Ecto neural progenitor cell (in vitro differentiated cells): Measurements from ENCODE around the gene OR8H3.
"Not testable (repeated sequence)": the region's sequence is repeated elsewhere in the genome, so short reads cannot be mapped to it uniquely, and the experiment has no call there.

Experiments
- DNase-seq: peaks from one replicate; pipeline ENCODE4 v3.0.0-alpha.2; 2018; ENCODE audit warnings: low spot score

Gene OR8H3, protein sequence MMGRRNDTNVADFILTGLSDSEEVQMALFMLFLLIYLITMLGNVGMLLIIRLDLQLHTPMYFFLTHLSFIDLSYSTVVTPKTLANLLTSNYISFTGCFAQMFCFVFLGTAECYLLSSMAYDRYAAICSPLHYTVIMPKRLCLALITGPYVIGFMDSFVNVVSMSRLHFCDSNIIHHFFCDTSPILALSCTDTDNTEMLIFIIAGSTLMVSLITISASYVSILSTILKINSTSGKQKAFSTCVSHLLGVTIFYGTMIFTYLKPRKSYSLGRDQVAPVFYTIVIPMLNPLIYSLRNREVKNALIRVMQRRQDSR

DNA sequence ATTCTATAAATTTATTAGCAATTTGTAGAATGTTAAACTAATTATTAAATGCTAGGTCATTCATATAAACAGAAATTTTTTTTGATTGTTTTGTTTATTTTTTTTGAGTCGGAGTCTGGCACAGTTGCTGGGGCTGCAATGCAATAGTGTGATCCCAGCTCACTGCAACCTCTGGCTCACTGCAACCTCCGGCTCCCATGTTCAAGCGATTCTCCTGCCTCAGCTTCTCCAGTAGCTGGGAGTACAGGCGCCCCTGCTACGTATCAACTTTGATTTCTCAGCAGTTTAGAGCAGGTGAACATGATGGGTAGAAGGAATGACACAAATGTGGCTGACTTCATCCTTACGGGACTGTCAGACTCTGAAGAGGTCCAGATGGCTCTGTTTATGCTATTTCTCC is at the start of gene OR8H3:
Gene OR8H3 (plus strand): TSS at position 301 of the 400 bp plus-strand sequence. CDS start 0 bp downstream, at position 301.
- DNase-seq: no peak

GRCh38 chr11:56089697-56090096 is 32.5 kb upstream of the OR8H3 start:
- DNase-seq: no peak

GRCh38 chr11:56093008-56093407 is 29.2 kb upstream of the OR8H3 start, which contains the start of gene OR8I2:
TSS of gene OR8I2 (plus strand) at chr11:56093308. CDS start at chr11:56093308, 0 bp downstream.
- DNase-seq: no peak

GRCh38 chr11:56103210-56103737 is 18.9 kb upstream of the OR8H3 start, which contains the start of gene OR8H2:
TSS of gene OR8H2 (plus strand) at chr11:56103687. CDS start at chr11:56105043, 1,356 bp downstream.
- no peak for DNase-seq

DNA sequence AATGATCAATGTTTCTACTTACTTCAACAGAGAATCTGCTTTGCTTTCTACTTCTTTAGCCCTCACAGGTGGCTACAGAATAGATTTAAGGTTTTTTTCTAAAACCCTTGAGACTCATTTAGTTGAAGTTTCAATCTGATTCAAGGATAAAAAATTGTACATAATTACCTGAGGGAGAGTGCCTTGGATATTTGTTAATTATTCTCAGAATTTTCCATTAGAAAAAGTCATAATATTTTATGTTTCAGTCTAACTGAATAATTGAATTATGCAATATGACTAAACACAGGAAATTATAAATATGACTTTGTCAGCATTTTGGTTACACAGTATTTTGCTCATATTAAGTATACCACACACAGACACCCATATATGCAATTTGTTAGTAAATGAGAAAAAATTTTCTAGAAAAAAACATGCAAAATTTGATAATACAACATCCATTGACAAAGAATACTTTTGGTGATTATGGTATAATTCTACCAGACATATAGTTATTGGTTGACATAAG is 18.0 kb downstream of the OR8H3 start, which contains the start of gene OR8J3:
Gene OR8J3 (minus strand): TSS at position 51 of the 511 bp plus-strand sequence. CDS start 2,483 bp downstream, outside the sequence.
- DNase-seq: no peak

- DNase-seq: not testable (repeated sequence)
These were observed 21.5 kb downstream of the OR8H3 start for GRCh38 chr11:56143681-56144080.

DNA sequence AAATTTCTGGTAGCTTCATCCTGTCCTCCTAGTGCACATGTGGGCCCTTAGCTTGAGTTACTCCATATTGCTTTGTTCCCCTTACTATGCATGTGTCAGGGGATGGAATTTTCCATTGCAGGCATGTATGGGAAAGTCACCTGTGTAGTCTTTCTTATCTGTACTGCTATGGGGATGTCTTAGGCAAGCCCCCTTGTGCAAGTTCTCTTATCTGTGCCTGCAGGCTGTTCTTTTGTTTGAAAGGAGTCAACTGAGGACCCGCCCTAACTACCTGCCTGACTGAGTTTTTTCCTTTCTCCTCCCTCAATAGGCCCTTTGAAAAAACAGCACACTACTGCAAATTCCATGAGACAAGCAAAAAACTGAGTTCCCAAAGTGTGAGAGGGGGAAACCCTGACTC is 29.2 kb downstream of the OR8H3 start:
- no peak for DNase-seq

- DNase-seq: no peak
These were observed 30.2 kb downstream of the OR8H3 start for GRCh38 chr11:56152333-56152732.

DNA sequence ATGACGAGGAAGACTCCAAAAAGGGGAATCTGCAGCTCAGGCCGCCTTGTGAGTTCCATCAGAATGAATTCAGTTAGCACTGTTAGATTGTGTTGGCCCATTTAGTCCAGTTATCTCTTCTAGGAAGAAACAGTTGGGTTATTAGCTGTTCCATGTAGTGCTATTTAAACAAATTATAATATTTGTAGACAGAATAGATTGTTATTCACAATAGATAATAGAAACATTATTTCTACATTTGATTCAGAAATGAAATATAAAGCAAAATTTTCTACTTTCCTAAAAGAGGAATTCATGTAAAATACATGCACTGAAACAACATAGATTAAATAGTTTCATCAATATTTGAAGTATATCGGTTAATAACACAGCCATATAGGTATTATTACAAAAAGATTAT is 38.0 kb downstream of the OR8H3 start, which contains the start of gene OR8K5:
Gene OR8K5 (minus strand): TSS at position 101 of the 400 bp plus-strand sequence. CDS start 0 bp downstream, at position 101.
- no peak for DNase-seq

DNA sequence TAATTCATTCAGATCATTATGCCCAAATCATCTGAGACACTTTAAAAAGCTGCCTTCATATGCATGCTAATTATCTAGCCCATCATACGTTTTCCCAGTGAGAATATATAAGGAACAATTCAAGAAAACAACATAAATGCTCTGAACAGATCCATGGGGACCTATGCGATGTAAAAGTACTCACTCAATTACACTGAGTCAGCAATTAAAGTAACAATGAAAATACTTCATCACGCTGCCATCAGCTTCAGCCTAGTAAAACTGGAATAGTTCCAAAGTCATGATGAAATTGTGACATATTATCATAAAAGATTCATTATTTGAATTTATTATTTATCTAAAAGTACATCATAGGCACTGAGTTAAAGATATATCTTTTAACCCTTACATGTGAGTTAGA is 41.6 kb downstream of the OR8H3 start:
- no peak for DNase-seq

DNA sequence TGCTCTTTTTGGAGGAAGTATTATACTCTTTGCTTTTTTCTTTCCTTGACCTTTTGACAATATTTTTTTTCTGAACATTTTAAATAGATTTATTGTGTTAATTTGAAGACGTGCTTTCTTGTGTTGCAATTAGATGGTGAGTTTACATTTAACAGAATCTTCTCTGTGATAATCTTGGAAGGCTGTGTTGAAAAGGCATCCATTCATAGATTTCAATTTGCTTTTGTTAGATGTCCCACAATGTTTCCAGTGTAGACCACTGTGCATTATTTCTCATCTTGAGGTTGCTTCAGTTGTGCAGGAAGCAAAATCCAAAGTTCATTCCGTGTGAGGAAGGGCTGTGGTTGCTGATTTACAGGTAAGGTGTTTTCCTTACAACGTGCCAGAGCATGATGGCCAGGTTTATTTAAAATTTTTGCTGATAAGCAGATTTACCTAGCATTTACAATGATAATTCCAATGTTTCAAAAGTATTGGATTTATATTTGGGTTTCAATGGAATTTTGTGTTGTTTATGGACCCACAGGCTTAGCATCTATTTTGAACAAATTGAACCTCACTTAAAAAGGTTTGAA is 50.2 kb downstream of the OR8H3 start:
- DNase-seq: no peak
